ENCODE data around the gene PGLYRP2.

PGLYRP2 gene

GRCh38 chr19:15424692-15425272, 54.5 kb downstream of the PGLYRP2 start:
- no peak for DNase-seq (ENCODE audit: low read depth in 2 of 2)

- DNase-seq (ENCODE audit: low read depth in 2 of 2) = no peak
Observed at GRCh38 chr19:15424121-15424520, 55.2 kb downstream of the PGLYRP2 start.

GRCh38 chr19:15423130-15423529, 56.2 kb downstream of the PGLYRP2 start:
- no peak for DNase-seq (ENCODE audit: low read depth in 2 of 2)

- no peak for DNase-seq (ENCODE audit: low read depth in 2 of 2)
Observed at GRCh38 chr19:15422296-15423075, 56.8 kb downstream of the PGLYRP2 start.

- DNase-seq (ENCODE audit: low read depth in 2 of 2) = no peak
Observed at GRCh38 chr19:15421721-15422260, 57.5 kb downstream of the PGLYRP2 start.

GRCh38 chr19:15421136-15421695, 58.1 kb downstream of the PGLYRP2 start:
- no peak for DNase-seq (ENCODE audit: low read depth in 2 of 2)

- no peak for DNase-seq (ENCODE audit: low read depth in 2 of 2)
Observed at GRCh38 chr19:15419413-15420025, 59.8 kb downstream of the PGLYRP2 start.
